ENCODE results near the gene TTLL6. TPM values are rescaled to one million over a fixed set of nuclear protein-coding genes. Genes with fewer than 3 reads are reported as not detected.
"Not testable (repeated sequence)": the region's sequence is repeated elsewhere in the genome, so short reads cannot be mapped to it uniquely, and the experiment has no call there.

TTLL6 gene
- total and polyA plus RNA-seq, 11 donors: 0.07 to 0.55 (median 0.15) TPM; not detected in 8

GRCh38 chr17:48834973-48835372, 17.9 kb upstream of the TTLL6 start:
- ATAC-seq: no peak
- H3K4me1 ChIP-seq: peaks cover 9 to 90% (median 66%) of the 10 kb centered on the region in 12 donors
- no peaks in the 10 kb centered on the region for H3K9me3 ChIP-seq
- TF ChIP-seq CTCF (IDR thresholded peaks at IDR 0.05) (no peak), POLR2A (IDR thresholded peaks at IDR 0.05) (no peak)
- DNase-seq: no peak
- H3K27me3 ChIP-seq: no peaks in the 10 kb centered on the region
- H3K27ac ChIP-seq: peak overlapping the region in 7 of 12 donors; percentile 24 to 98 (median 38)
- intact Hi-C loops (cut with DNase I): no loop called here
- peaks cover 0 to 14% (median 0%) of the 10 kb centered on the region in 9 donors for H3K36me3 ChIP-seq
- WGBS, 4 donors: 67 to 76% (median 76%) methylated on average over 2 of the region's 2 CpGs
- no peak overlapping the region for H3K4me3 ChIP-seq

- Histone ChIP-seq H3K36me3 (peaks cover 0 to 14% (median 0%) of the 10 kb centered on the region in 9 donors), H3K4me1 (peaks cover 6 to 56% (median 48%) of the 10 kb centered on the region in 12 donors), H3K9me3 (no peaks in the 10 kb centered on the region), H3K27ac (peak overlapping the region; percentile 86 to 99 (median 97)), H3K4me3 (peak overlapping the region; percentile 69 to 99 (median 88)), H3K27me3 (no peaks in the 10 kb centered on the region)
- TF ChIP-seq POLR2A (IDR thresholded peaks at IDR 0.05) (no peak), CTCF (IDR thresholded peaks at IDR 0.05) (no peak)
- ATAC-seq (no peak), DNase-seq (no peak)
- WGBS, 4 donors: 0 to 3% (median 1%) methylated on average over 8 of the region's 8 CpGs
- intact Hi-C loops (cut with DNase I): no loop called here
These were observed 14.5 kb upstream of the TTLL6 start for GRCh38 chr17:48831549-48831883.

GRCh38 chr17:48830840-48831548, 14.0 kb upstream of the TTLL6 start, which contains the start of gene CALCOCO2:
Gene CALCOCO2, plus strand, starts transcription at chr17:48831035. Its CDS starts 10,673 bp downstream, at chr17:48841708.
- H3K36me3 ChIP-seq: peaks cover 0 to 9% (median 0%) of the 10 kb centered on the region in 9 donors
- ATAC-seq (peak; percentile 93 to 98 (median 95)), DNase-seq (peak; percentile 94 to 97 (median 95))
- H3K27me3 ChIP-seq: no peaks in the 10 kb centered on the region
- no peaks in the 10 kb centered on the region for H3K9me3 ChIP-seq
- peaks cover 6 to 51% (median 43%) of the 10 kb centered on the region in 12 donors for H3K4me1 ChIP-seq
- H3K27ac ChIP-seq: peak within 1 kb of the TSS; percentile 86 to 99 (median 97)
- 0 to 1% (median 0%) methylated on average over 41 to 48 of the region's 48 CpGs for whole genome bisulfite sequencing, 4 donors
- intact Hi-C loops (cut with DNase I): no loop called here
- peak in 2 of 12 donors; percentile 12 to 20 for TF ChIP-seq CTCF (IDR thresholded peaks at IDR 0.05)
- peak; percentile 89 to 96 for TF ChIP-seq POLR2A (IDR thresholded peaks at IDR 0.05)
- peak within 1 kb of the TSS; percentile 69 to 99 (median 88) for H3K4me3 ChIP-seq

GRCh38 chr17:48825446-48826381, 8.7 kb upstream of the TTLL6 start:
- Histone ChIP-seq H3K27me3 (no peaks in the 10 kb centered on the region), H3K4me1 (peaks cover 0 to 4% (median 0%) of the 10 kb centered on the region in 12 donors), H3K4me3 (no peak overlapping the region), H3K9me3 (no peaks in the 10 kb centered on the region), H3K36me3 (no peaks in the 10 kb centered on the region), H3K27ac (no peak overlapping the region)
- WGBS, 4 donors: 79 to 82% (median 81%) methylated on average over 11 of the region's 11 CpGs
- TF ChIP-seq CTCF (IDR thresholded peaks at IDR 0.05) (no peak), POLR2A (IDR thresholded peaks at IDR 0.05) (no peak)
- DNase-seq (no peak), ATAC-seq (no peak)
- intact Hi-C loops (cut with DNase I): no loop called here

GRCh38 chr17:48820936-48821335, 3.9 kb upstream of the TTLL6 start:
- intact Hi-C loops (cut with DNase I); H3K36me3 ChIP-seq; ATAC-seq; DNase-seq; H3K27ac ChIP-seq; H3K9me3 ChIP-seq; H3K4me3 ChIP-seq: not testable (repeated sequence)
- peaks cover 0 to 17% (median 0%) of the 10 kb centered on the region in 9 donors for H3K27me3 ChIP-seq
- H3K4me1 ChIP-seq: peaks cover 0 to 18% (median 9%) of the 10 kb centered on the region in 12 donors
- WGBS, 4 donors: 74 to 88% (median 81%) methylated on average over 6 of the region's 6 CpGs
